Upper lobe of left lung (tissue), 4 donors: Measurements from ENCODE around the gene FLNC.

Source experiments
- CTCF ChIP-seq, 6 experiments: fragments of 450-650 bp in 4 of 6; fragments of 200-600 bp in 2 of 6; sonication (generic) in 2 of 6; IDR thresholded peaks; one replicate each; pipeline ENCODE4 v1.5.1; 2016 to 2019; ENCODE audit warnings: antibody characterized with exemption in 6 of 6
- EP300 ChIP-seq, 4 donors: sonication (generic); formaldehyde crosslinking; IDR thresholded peaks; one replicate each; pipeline ENCODE4 v1.5.1; 2017; ENCODE audit warnings: antibody characterized with exemption in 4 of 4, control low read depth in 2 of 4
- POLR2A ChIP-seq, 4 donors: fragments of 450-650 bp; IDR thresholded peaks; one replicate each; pipeline ENCODE4 v1.5.1; 2016 to 2017; ENCODE audit warnings: antibody characterized with exemption in 4 of 4, mild to moderate bottlenecking in 2 of 4

GRCh38 chr7:128867842-128868623, 37.8 kb downstream of the FLNC start:
- no peak for TF ChIP-seq CTCF (IDR thresholded peaks at IDR 0.05)
- no peak for TF ChIP-seq EP300 (IDR thresholded peaks at IDR 0.05)
- TF ChIP-seq POLR2A (IDR thresholded peaks at IDR 0.05): no peak
